ENCODE results near the gene KIAA0513.

The KIAA0513 gene

DNA sequence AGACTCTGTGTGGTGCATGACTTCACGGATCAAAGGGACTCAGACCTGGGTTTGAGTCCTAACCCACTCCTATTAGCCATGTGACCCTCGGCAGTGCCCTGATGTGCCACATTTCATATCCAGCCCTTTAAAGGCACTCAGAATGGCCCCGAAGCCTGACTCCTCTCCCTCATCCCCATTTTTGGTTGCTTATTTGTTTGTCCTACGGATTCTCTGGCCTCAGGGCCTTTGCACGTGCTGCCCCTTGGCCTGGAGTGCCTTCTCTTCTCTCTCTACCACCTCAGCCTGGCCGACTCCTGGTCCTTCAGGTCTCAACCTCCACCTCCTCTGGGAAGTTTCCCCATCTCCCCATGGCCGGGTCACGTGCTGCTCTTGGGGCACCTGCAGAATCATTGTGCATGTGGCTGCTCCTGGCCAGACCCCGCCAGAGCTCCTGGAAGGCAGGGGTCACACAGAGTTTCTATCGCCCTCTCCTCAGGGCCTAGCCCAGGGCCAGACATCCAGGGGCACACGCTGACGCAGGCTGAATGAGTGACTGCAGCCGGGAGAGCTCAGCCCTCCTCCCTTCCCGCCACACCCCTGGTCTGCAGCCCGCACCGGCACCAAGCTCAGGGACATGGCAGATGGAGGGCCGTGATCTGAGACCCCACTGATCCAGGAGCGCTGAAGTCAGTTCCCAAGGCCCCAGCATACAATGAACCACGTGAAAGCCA lies 106.6 kb downstream of the KIAA0513 start:
- H3K4me2 ChIP-seq (ENCODE audit: low read length): no peak overlapping the region
- peaks cover 28% of the 10 kb centered on the region for H3K4me1 ChIP-seq
- H3K9me3 ChIP-seq (ENCODE audit: control insufficient read depth, low read length): no peaks in the 10 kb centered on the region
- TF ChIP-seq CTCF (IDR thresholded peaks at IDR 0.05): no peak
- H3K27me3 ChIP-seq (ENCODE audit: control insufficient read depth, insufficient read depth, low read length): no peaks in the 10 kb centered on the region
- no peaks in the 10 kb centered on the region for H3K79me2 ChIP-seq
- no peak overlapping the region for H3K4me3 ChIP-seq (ENCODE audit: low read depth, low read length)
- H3K36me3 ChIP-seq (ENCODE audit: control insufficient read depth, insufficient read depth, low read length): no peaks in the 10 kb centered on the region
- no peak overlapping the region for H3K9ac ChIP-seq
- no peak overlapping the region for H3K27ac ChIP-seq
- H2AFZ ChIP-seq: no peak overlapping the region

GRCh38 chr16:85134789-85135142 lies 107.2 kb downstream of the KIAA0513 start:
- H3K4me2 ChIP-seq (ENCODE audit: low read length): no peak overlapping the region
- H3K4me3 ChIP-seq (ENCODE audit: low read depth, low read length): no peak overlapping the region
- peaks cover 27% of the 10 kb centered on the region for H3K4me1 ChIP-seq
- no peak for TF ChIP-seq CTCF (IDR thresholded peaks at IDR 0.05)
- H2AFZ ChIP-seq: no peak overlapping the region
- no peak overlapping the region for H3K9ac ChIP-seq
- H3K79me2 ChIP-seq: no peaks in the 10 kb centered on the region
- no peaks in the 10 kb centered on the region for H3K9me3 ChIP-seq (ENCODE audit: control insufficient read depth, low read length)
- H3K27me3 ChIP-seq (ENCODE audit: control insufficient read depth, insufficient read depth, low read length): no peaks in the 10 kb centered on the region
- no peaks in the 10 kb centered on the region for H3K36me3 ChIP-seq (ENCODE audit: control insufficient read depth, insufficient read depth, low read length)
- no peak overlapping the region for H3K27ac ChIP-seq

GRCh38 chr16:85136213-85136701 lies 108.7 kb downstream of the KIAA0513 start:
- H3K27ac ChIP-seq: peak overlapping the region; percentile 80
- H3K9ac ChIP-seq: no peak overlapping the region
- H2AFZ ChIP-seq: peak overlapping the region; percentile 84
- peak overlapping the region; percentile 76 for H3K4me2 ChIP-seq (ENCODE audit: low read length)
- no peaks in the 10 kb centered on the region for H3K9me3 ChIP-seq (ENCODE audit: control insufficient read depth, low read length)
- no peak for TF ChIP-seq CTCF (IDR thresholded peaks at IDR 0.05)
- H3K4me3 ChIP-seq (ENCODE audit: low read depth, low read length): peak overlapping the region; percentile 45
- H3K4me1 ChIP-seq: peaks cover 17% of the 10 kb centered on the region
- no peaks in the 10 kb centered on the region for H3K27me3 ChIP-seq (ENCODE audit: control insufficient read depth, insufficient read depth, low read length)
- H3K79me2 ChIP-seq: no peaks in the 10 kb centered on the region
- no peaks in the 10 kb centered on the region for H3K36me3 ChIP-seq (ENCODE audit: control insufficient read depth, insufficient read depth, low read length)

DNA sequence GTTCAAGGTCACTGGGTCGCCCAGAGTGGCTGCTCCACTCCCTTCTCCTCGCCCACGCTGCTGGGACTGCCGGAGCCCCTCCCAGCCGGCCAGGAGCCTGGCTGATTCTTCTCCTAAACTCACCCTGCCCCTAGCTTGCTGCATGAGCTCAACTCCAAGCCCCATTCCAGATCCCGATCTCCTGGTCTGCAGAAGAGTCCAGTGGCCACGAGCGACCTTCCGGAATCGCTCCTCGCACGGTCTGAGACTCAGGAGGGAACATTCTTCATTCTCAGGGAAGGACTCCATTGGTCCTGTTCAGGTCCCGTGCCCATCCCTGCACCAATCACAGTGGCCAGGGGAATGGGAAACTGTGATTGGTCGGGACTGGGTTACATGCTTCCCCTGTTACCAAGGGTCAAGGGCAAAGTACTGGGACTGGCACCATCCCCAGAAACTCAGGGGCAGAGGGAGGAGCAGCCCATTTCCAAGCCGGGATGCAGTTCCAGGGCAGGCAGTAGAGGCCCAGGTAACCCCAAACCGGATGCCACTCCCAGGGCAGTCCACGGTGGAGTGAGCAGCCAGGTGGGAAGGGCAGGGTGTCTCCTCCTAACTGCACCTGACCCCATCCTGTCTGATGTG lies 109.2 kb downstream of the KIAA0513 start:
- Histone ChIP-seq H3K9me3 (ENCODE audit: control insufficient read depth, low read length) (no peaks in the 10 kb centered on the region), H3K36me3 (ENCODE audit: control insufficient read depth, insufficient read depth, low read length) (no peaks in the 10 kb centered on the region), H3K4me3 (ENCODE audit: low read depth, low read length) (peak overlapping the region; percentile 45), H3K4me2 (ENCODE audit: low read length) (peak overlapping the region; percentile 76), H3K4me1 (peaks cover 17% of the 10 kb centered on the region), H3K27me3 (ENCODE audit: control insufficient read depth, insufficient read depth, low read length) (no peaks in the 10 kb centered on the region), H3K27ac (peak overlapping the region; percentile 80), H3K79me2 (no peaks in the 10 kb centered on the region), H3K9ac (no peak overlapping the region), H2AFZ (peak overlapping the region; percentile 84)
- no peak for TF ChIP-seq CTCF (IDR thresholded peaks at IDR 0.05)
